ENCODE results near the gene LCMT1.

GRCh38 chr16:25079637-25080378 is 31.7 kb upstream of the LCMT1 start:
- no peak for TF ChIP-seq CTCF (IDR thresholded peaks at IDR 0.05)
- TF ChIP-seq POLR2AphosphoS5 (IDR thresholded peaks at IDR 0.05): no peak

All from prostate gland (tissue), 2 donors.